Activated CD8-positive, alpha-beta memory T cell treated with anti-CD3 and anti-CD28 coated beads, Interleukin-2, amount 10 ng/mL, durations not matched to agents 7 days and 5 days (primary cell): ENCODE measurements around the gene OOSP4B. TPM values are rescaled to one million over a fixed set of nuclear protein-coding genes. Genes with fewer than 3 reads are reported as not detected.
"Not testable (repeated sequence)": the region's sequence is repeated elsewhere in the genome, so short reads cannot be mapped to it uniquely, and the experiment has no call there.

Experiments used
- ATAC-seq: fragments of 150-1000 bp; cut with Tn5 transposase; one replicate; pipeline ENCODE4 v1.10.0; 2021; ENCODE audit warnings: moderate library complexity
- CTCF ChIA-PET: fragments of 350-600 bp; sonication (Branson Sonifier 250); formaldehyde crosslinking; loops from one replicate; lab custom pipeline; 2021; ENCODE audit warnings: antibody characterized with exemption; lab: Charles Lee
- DNase-seq: peaks from one replicate; pipeline ENCODE4 v3.0.0-alpha.2; 2020
- H3K27ac Mint-ChIP-seq: one replicate; pipeline ENCODE4 v1.8.0; 2021; ENCODE audit warnings: mild to moderate bottlenecking, mixed read lengths
- H3K27me3 Mint-ChIP-seq: one replicate; pipeline ENCODE4 v1.8.0; 2021; ENCODE audit warnings: mixed read lengths
- H3K36me3 Mint-ChIP-seq: one replicate; pipeline ENCODE4 v1.8.0; 2021; ENCODE audit warnings: mild to moderate bottlenecking, mixed read lengths
- H3K4me1 Mint-ChIP-seq: one replicate; pipeline ENCODE4 v1.8.0; 2021; ENCODE audit warnings: mixed read lengths
- H3K4me3 Mint-ChIP-seq: one replicate; pipeline ENCODE4 v1.8.0; 2021; ENCODE audit warnings: mild to moderate bottlenecking, moderate library complexity, mixed read lengths
- H3K9me3 Mint-ChIP-seq: one replicate; pipeline ENCODE4 v1.8.0; 2022; ENCODE audit warnings: low read depth, mixed read lengths
- total RNA-seq, 2 experiments: library from RNA; stranded (reverse); gene quantifications; one replicate each; pipeline ENCODE4 v1.2.3, GENCODE V29; 2021

The OOSP4B gene
- total RNA-seq: not detected

GRCh38 chr11:60016881-60017280 is at the start of gene OOSP4B:
TSS of gene OOSP4B (plus strand) at chr11:60017181.
- CTCF ChIA-PET: no interaction called here
- Mint-ChIP-seq H3K4me3 (no peak within 1 kb of the TSS), H3K27ac (no peak within 1 kb of the TSS), H3K36me3 (no peaks in the 10 kb centered on the region), H3K27me3 (no peaks in the 10 kb centered on the region), H3K4me1 (no peaks in the 10 kb centered on the region), H3K9me3 (no peaks in the 10 kb centered on the region)
- DNase-seq (no peak), ATAC-seq (no peak)

- Mint-ChIP-seq H3K27ac (no peak overlapping the region), H3K4me3 (no peak overlapping the region), H3K4me1 (no peaks in the 10 kb centered on the region), H3K36me3 (no peaks in the 10 kb centered on the region), H3K9me3 (no peaks in the 10 kb centered on the region), H3K27me3 (peaks cover 4% of the 10 kb centered on the region)
- DNase-seq (no peak), ATAC-seq (no peak)
- CTCF ChIA-PET: no interaction called here
Observed at GRCh38 chr11:59967677-59968394, 49.1 kb upstream of the OOSP4B start.

GRCh38 chr11:59968395-59968783 is 48.6 kb upstream of the OOSP4B start:
- no peaks in the 10 kb centered on the region for H3K9me3 Mint-ChIP-seq
- DNase-seq (no peak), ATAC-seq (no peak)
- no peak overlapping the region for H3K27ac Mint-ChIP-seq
- CTCF ChIA-PET: no interaction called here
- no peaks in the 10 kb centered on the region for H3K36me3 Mint-ChIP-seq
- no peaks in the 10 kb centered on the region for H3K4me1 Mint-ChIP-seq
- peaks cover 4% of the 10 kb centered on the region for H3K27me3 Mint-ChIP-seq
- no peak overlapping the region for H3K4me3 Mint-ChIP-seq

DNA sequence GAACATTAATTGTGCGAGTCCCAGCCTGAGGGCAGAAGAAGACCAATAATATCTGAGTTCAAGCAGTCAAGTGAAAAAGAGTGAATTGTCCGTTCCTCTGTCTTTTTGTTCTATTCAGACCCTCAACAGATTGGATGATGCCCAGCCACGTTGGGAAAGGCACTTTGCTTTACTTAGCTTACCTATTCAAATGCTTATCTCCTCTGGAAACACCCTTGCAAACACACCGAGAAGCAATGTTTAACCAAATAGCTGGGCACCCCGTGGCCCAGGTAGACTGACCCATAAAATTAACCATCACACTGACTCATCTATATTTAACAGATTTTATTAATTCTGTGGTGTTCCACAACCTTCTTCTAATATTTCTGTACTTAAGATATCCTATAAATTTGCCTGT is 43.9 kb upstream of the OOSP4B start:
- H3K27me3 Mint-ChIP-seq: no peaks in the 10 kb centered on the region
- no peak for DNase-seq
- no peak overlapping the region for H3K27ac Mint-ChIP-seq
- no peaks in the 10 kb centered on the region for H3K4me1 Mint-ChIP-seq
- no peak for ATAC-seq
- no peaks in the 10 kb centered on the region for H3K36me3 Mint-ChIP-seq
- H3K9me3 Mint-ChIP-seq: no peaks in the 10 kb centered on the region
- no peak overlapping the region for H3K4me3 Mint-ChIP-seq
- CTCF ChIA-PET: no interaction called here

DNA sequence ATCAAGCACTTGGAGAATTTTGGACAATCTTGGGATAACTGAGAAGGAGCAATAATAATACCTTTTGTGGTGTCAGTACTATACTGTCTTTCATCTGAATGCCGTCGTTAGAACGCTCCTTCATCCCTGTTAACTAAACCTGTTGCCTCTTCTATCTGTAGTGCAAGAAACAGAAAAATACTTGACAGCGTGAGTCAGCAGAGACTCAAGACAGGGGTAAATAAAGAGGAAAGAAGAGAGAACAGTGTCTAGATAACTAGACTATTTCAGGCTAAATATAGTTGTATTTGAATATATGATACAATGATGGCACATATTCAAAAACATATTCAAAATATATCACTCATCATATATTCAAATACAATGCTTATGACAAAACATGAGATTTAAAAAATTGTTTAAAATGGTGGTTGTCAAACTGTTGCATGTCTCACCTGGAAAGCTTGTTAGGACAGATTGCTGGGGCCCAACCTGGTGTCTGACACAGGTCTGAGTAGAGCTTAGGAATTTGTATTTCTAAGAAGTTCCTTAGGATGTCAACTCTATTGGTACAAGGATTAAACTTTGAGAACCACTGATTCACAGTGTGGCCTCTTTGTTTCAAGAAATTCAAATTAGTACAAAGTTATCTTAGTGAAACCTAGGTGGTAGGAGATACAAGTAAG is 35.7 kb upstream of the OOSP4B start:
- peaks cover 2% of the 10 kb centered on the region for H3K27me3 Mint-ChIP-seq
- no peaks in the 10 kb centered on the region for H3K9me3 Mint-ChIP-seq
- no peak overlapping the region for H3K4me3 Mint-ChIP-seq
- no peak overlapping the region for H3K27ac Mint-ChIP-seq
- ATAC-seq (no peak), DNase-seq (no peak)
- no peaks in the 10 kb centered on the region for H3K36me3 Mint-ChIP-seq
- CTCF ChIA-PET: no interaction called here
- H3K4me1 Mint-ChIP-seq: no peaks in the 10 kb centered on the region

- H3K36me3 Mint-ChIP-seq, DNase-seq, H3K9me3 Mint-ChIP-seq, H3K27me3 Mint-ChIP-seq, ATAC-seq, H3K4me1 Mint-ChIP-seq, CTCF ChIA-PET, H3K27ac Mint-ChIP-seq, H3K4me3 Mint-ChIP-seq: not testable (repeated sequence)
Observed at GRCh38 chr11:59982037-59982436, 34.9 kb upstream of the OOSP4B start.

DNA sequence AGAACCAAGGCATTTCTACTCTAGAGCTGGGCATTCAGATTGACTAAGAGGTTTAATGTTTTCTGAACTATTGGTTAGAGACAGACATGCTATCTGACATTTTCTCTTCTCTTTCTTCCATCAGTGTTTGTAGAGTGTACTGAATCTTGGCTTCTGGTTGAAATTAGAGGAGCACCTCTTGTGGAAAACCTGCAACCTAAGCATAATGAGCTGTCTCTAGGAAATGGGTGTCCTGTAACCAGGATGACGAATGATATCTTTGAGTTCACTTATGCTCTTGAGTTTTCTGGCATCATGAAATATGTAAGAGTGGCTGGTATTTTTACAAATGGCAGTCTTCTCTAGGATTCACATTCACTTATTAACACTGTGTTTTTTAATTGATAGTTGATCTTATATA is 33.8 kb upstream of the OOSP4B start:
- H3K36me3 Mint-ChIP-seq: no peaks in the 10 kb centered on the region
- H3K9me3 Mint-ChIP-seq: no peaks in the 10 kb centered on the region
- DNase-seq (no peak), ATAC-seq (no peak)
- CTCF ChIA-PET: no interaction called here
- no peak overlapping the region for H3K4me3 Mint-ChIP-seq
- H3K27ac Mint-ChIP-seq: no peak overlapping the region
- H3K27me3 Mint-ChIP-seq: peaks cover 2% of the 10 kb centered on the region
- H3K4me1 Mint-ChIP-seq: no peaks in the 10 kb centered on the region

DNA sequence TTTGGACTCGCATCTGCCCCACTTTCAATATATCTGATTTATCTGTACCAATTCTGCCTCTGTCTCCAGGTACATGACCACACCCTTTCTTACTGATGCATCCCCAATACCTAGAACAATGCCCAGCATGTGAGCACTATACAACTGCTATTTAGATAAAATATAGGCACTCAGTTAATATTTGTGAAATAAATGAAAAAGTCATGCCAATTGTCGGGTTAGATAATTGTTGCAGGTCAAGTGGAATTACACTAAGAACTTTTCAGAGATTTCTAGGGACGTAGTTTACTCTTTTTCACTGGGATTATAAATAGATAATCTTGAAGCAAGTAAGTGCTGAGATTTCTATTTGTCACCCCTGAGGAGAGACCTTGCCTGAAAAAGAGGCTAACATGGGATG is 32.6 kb upstream of the OOSP4B start:
- Mint-ChIP-seq H3K4me3 (no peak overlapping the region), H3K27ac (no peak overlapping the region), H3K27me3 (peaks cover 2% of the 10 kb centered on the region), H3K36me3 (no peaks in the 10 kb centered on the region), H3K9me3 (no peaks in the 10 kb centered on the region), H3K4me1 (no peaks in the 10 kb centered on the region)
- CTCF ChIA-PET: no interaction called here
- no peak for DNase-seq
- no peak for ATAC-seq

- Mint-ChIP-seq H3K4me1 (no peaks in the 10 kb centered on the region), H3K4me3 (no peak overlapping the region), H3K36me3 (no peaks in the 10 kb centered on the region), H3K27ac (no peak overlapping the region), H3K9me3 (peaks cover 2% of the 10 kb centered on the region), H3K27me3 (no peaks in the 10 kb centered on the region)
- CTCF ChIA-PET: no interaction called here
- DNase-seq: no peak
- ATAC-seq: no peak
Observed at GRCh38 chr11:59990421-59990820, 26.6 kb upstream of the OOSP4B start.

- CTCF ChIA-PET: no interaction called here
- no peak for DNase-seq
- H3K9me3 Mint-ChIP-seq: peaks cover 2% of the 10 kb centered on the region
- H3K4me1 Mint-ChIP-seq: no peaks in the 10 kb centered on the region
- no peaks in the 10 kb centered on the region for H3K36me3 Mint-ChIP-seq
- ATAC-seq: no peak
- H3K27me3 Mint-ChIP-seq: no peaks in the 10 kb centered on the region
- no peak overlapping the region for H3K27ac Mint-ChIP-seq
- no peak overlapping the region for H3K4me3 Mint-ChIP-seq
Observed at GRCh38 chr11:59992425-59992824, 24.6 kb upstream of the OOSP4B start.

- Mint-ChIP-seq H3K27me3 (peaks cover 3% of the 10 kb centered on the region), H3K4me1 (no peaks in the 10 kb centered on the region), H3K27ac (no peak overlapping the region), H3K4me3 (no peak overlapping the region), H3K9me3 (no peaks in the 10 kb centered on the region), H3K36me3 (no peaks in the 10 kb centered on the region)
- DNase-seq (no peak), ATAC-seq (no peak)
- CTCF ChIA-PET: no interaction called here
Observed at GRCh38 chr11:59997800-59998199, 19.2 kb upstream of the OOSP4B start.

DNA sequence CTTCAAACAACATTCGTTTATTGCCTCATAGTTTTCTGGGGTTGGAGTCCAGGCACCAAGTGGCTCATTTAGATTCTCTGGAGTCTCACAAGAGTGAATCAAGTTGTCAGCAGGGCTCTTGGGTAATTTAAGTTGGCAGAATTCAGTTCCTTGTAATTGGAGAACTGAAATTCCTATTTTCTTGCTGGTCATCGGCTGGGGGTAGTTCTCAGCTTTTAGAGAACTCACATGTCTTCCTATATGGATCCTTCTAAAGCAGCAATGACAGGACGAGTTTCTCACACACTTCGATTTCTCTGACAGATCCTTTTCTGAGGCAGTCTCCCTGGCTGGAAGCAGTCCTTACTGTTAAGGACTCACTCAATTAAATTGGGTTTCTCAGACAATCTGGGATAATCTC is 17.3 kb upstream of the OOSP4B start:
- Mint-ChIP-seq H3K9me3 (no peaks in the 10 kb centered on the region), H3K4me3 (no peak overlapping the region), H3K27me3 (peaks cover 4% of the 10 kb centered on the region), H3K36me3 (no peaks in the 10 kb centered on the region), H3K27ac (no peak overlapping the region), H3K4me1 (no peaks in the 10 kb centered on the region)
- DNase-seq: no peak
- CTCF ChIA-PET: no interaction called here
- ATAC-seq: no peak

DNA sequence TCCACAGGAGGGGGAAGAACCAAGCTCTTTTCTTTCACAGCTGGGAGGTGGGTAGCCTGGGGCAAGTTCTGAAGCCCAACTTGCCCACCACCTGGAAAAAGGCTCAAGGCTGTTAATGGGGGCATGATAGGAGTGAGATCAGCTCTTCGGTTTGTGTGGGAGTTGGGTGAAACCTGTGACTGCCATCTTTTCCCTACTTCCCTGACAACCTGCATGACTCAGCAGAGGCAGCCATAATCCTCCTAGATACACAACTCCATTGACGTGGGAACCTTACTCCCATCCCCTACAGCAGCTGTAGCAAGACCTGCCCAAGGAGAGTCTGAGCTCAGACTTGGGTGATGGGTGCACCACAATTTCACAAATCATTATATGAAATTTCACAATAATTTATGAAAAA is 13.3 kb upstream of the OOSP4B start:
- no peak for ATAC-seq
- no peaks in the 10 kb centered on the region for H3K4me1 Mint-ChIP-seq
- no peak for DNase-seq
- CTCF ChIA-PET: no interaction called here
- H3K27ac Mint-ChIP-seq: no peak overlapping the region
- no peaks in the 10 kb centered on the region for H3K36me3 Mint-ChIP-seq
- no peaks in the 10 kb centered on the region for H3K9me3 Mint-ChIP-seq
- peaks cover 4% of the 10 kb centered on the region for H3K27me3 Mint-ChIP-seq
- no peak overlapping the region for H3K4me3 Mint-ChIP-seq

- Mint-ChIP-seq H3K4me1 (no peaks in the 10 kb centered on the region), H3K9me3 (no peaks in the 10 kb centered on the region), H3K27me3 (peaks cover 4% of the 10 kb centered on the region), H3K27ac (no peak overlapping the region), H3K36me3 (no peaks in the 10 kb centered on the region), H3K4me3 (no peak overlapping the region)
- ATAC-seq (no peak), DNase-seq (no peak)
- CTCF ChIA-PET: no interaction called here
Observed at GRCh38 chr11:60005360-60005759, 11.6 kb upstream of the OOSP4B start.
